OCI-LY7 (cell line): Measurements from ENCODE around the gene MEF2A. TPM values are rescaled to one million over a fixed set of nuclear protein-coding genes. Genes with fewer than 3 reads are reported as not detected.

Experiments used
- BruUV-seq: library from RNA; stranded (reverse); fragments of 400-500 nt; replicated peaks from 2 replicates; lab custom pipeline; 2021; lab: Mats Ljungman, UMichigan
- CTCF ChIA-PET: fragments of 300-600 bp; sonication (Branson Sonifier 250); formaldehyde crosslinking; loops from one replicate; lab custom pipeline; 2022; ENCODE audit warnings: antibody characterized with exemption; ENCODE audit not compliant: unreplicated experiment; lab: Charles Lee
- POLR2A ChIA-PET: fragments of 300-600 bp; sonication (Branson Sonifier 250); formaldehyde crosslinking; loops from one replicate; lab custom pipeline; 2022; ENCODE audit warnings: antibody characterized with exemption; lab: Charles Lee
- DNase-seq: peaks from one replicate; pipeline ENCODE4 v3.0.0-alpha.2; 2015; ENCODE audit warnings: low spot score
- H2AFZ ChIP-seq: fragments of 200-600 bp; sonication (generic), shearing (Covaris generic); 2 replicates; pipeline ENCODE4 v1.6.1; 2014; ENCODE audit warnings: mild to moderate bottlenecking, antibody characterized with exemption, low read length, moderate library complexity
- H3K27ac ChIP-seq: fragments of 200-600 bp; sonication (generic); 2 replicates; pipeline ENCODE4 v1.5.1; 2014; ENCODE audit warnings: mixed run types, low read depth, mild to moderate bottlenecking, moderate library complexity, low read length, inconsistent platforms; ENCODE audit not compliant: poor library complexity, severe bottlenecking
- H3K36me3 ChIP-seq: fragments of 200-600 bp; sonication (generic); 2 replicates; pipeline ENCODE4 v1.6.1; 2014; ENCODE audit warnings: mild to moderate bottlenecking, antibody characterized with exemption, low read length, moderate library complexity, mixed read lengths; ENCODE audit not compliant: insufficient read depth
- H3K4me1 ChIP-seq: fragments of 200-600 bp; sonication (generic); 2 replicates; pipeline ENCODE4 v1.5.1; 2014; ENCODE audit warnings: mild to moderate bottlenecking, low read length; ENCODE audit not compliant: insufficient read depth, poor library complexity, severe bottlenecking
- H3K4me2 ChIP-seq: fragments of 200-600 bp; sonication (generic); 2 replicates; pipeline ENCODE4 v1.6.1; 2014; ENCODE audit warnings: mild to moderate bottlenecking, low read length
- H3K4me3 ChIP-seq: fragments of 200-600 bp; sonication (generic); 2 replicates; pipeline ENCODE4 v1.5.1; 2014; ENCODE audit warnings: mild to moderate bottlenecking, low read depth, low read length; ENCODE audit not compliant: poor library complexity, severe bottlenecking
- H3K79me2 ChIP-seq: fragments of 200-600 bp; sonication (generic); 2 replicates; pipeline ENCODE4 v1.6.1; 2016; ENCODE audit warnings: low read depth, mild to moderate bottlenecking, low read length, moderate library complexity, mixed read lengths; ENCODE audit not compliant: insufficient read depth
- H3K9me2 ChIP-seq: fragments of 200-600 bp; sonication (generic); 2 replicates; pipeline ENCODE4 v1.6.1; 2016; ENCODE audit warnings: mild to moderate bottlenecking, low read length, mixed read lengths; ENCODE audit not compliant: insufficient read depth
- H3K9me3 ChIP-seq: fragments of 200-600 bp; sonication (generic); 2 replicates; pipeline ENCODE4 v1.6.1; 2014; ENCODE audit warnings: mild to moderate bottlenecking, mixed run types, low read length, mixed read lengths
- H4K20me1 ChIP-seq: fragments of 200-600 bp; sonication (generic); 2 replicates; pipeline ENCODE4 v1.6.1; 2014; ENCODE audit warnings: mild to moderate bottlenecking, antibody characterized with exemption, low read length, moderate library complexity, mixed read lengths; ENCODE audit not compliant: insufficient read depth
- CTCF ChIP-seq: fragments of 200-600 bp; sonication (generic); conservative IDR thresholded peaks from 2 replicates; pipeline ENCODE4 v1.5.1; 2014; ENCODE audit warnings: mild to moderate bottlenecking, antibody characterized with exemption, low read length, moderate library complexity, mixed read lengths
- EZH2phosphoT487 ChIP-seq: fragments of 200-600 bp; sonication (generic); IDR thresholded peaks from 2 replicates; pipeline ENCODE4 v1.6.1; 2018; ENCODE audit warnings: low read depth, borderline replicate concordance, mild to moderate bottlenecking, mixed run types, antibody characterized with exemption, low read length, moderate library complexity, mixed read lengths
- intact Hi-C: fragments of 100-400 bp; cut with micrococcal nuclease; formaldehyde crosslinking; loops from one replicate; pipeline ENCODE4 v1.10.0; 2022; ENCODE audit not compliant: unreplicated experiment
- total RNA-seq, 2 experiments: library from RNA; depleted of rRNA in 1 of 2; stranded (reverse); fragments of >200 nt in 1 of 2; shearing (Covaris generic) in 1 of 2; gene quantifications; 2 replicates each; pipeline ENCODE4 v1.2.3, GENCODE V29; 2014 to 2022

The MEF2A gene
- total RNA-seq, 2 experiments from 2014 or later = 28.0 to 38.2 TPM

GRCh38 chr15:99561476-99562230 is 4.1 kb upstream of the MEF2A start:
- no peak overlapping the region for H3K27ac ChIP-seq
- H2AFZ ChIP-seq = no peak overlapping the region
- TF ChIP-seq EZH2phosphoT487 (no peak), CTCF (no peak)
- DNase-seq = no peak
- no peaks in the 10 kb centered on the region for H3K36me3 ChIP-seq
- no peak overlapping the region for H3K4me3 ChIP-seq
- ChIA-PET POLR2A (interaction anchor here (0.5 to 0.9 kb wide), 3 partner anchors 10 to 310 kb away, joined by 3 read pairs; partner anchors contain the start of gene LRRC28), CTCF (no interaction called here)
- peaks cover 3% of the 10 kb centered on the region; the same call in 1 of the 2 replicates for H3K79me2 ChIP-seq
- no peak overlapping the region for H3K4me2 ChIP-seq
- intact Hi-C loops = no loop called here
- H3K9me2 ChIP-seq = no peaks in the 10 kb centered on the region
- H3K4me1 ChIP-seq = peaks cover 11% of the 10 kb centered on the region
- no TSS peak for BruUV-seq
- H3K9me3 ChIP-seq = no peaks in the 10 kb centered on the region
- no peaks in the 10 kb centered on the region for H4K20me1 ChIP-seq

GRCh38 chr15:99562238-99562637 is 3.5 kb upstream of the MEF2A start:
- ChIA-PET CTCF (no interaction called here), POLR2A (interaction anchor here (0.5 to 0.9 kb wide), 3 partner anchors 10 to 1394 kb away, joined by 3 read pairs; partner anchors contain the start of gene LRRC28)
- H3K4me2 ChIP-seq = no peak overlapping the region
- no peak overlapping the region for H2AFZ ChIP-seq
- no peaks in the 10 kb centered on the region for H3K9me3 ChIP-seq
- no peak overlapping the region for H3K4me3 ChIP-seq
- intact Hi-C loops = no loop called here
- DNase-seq = no peak
- H3K9me2 ChIP-seq = no peaks in the 10 kb centered on the region
- H3K79me2 ChIP-seq = peaks cover 9% of the 10 kb centered on the region
- H3K36me3 ChIP-seq = no peaks in the 10 kb centered on the region
- peaks cover 6% of the 10 kb centered on the region; the same call in 1 of the 2 replicates for H4K20me1 ChIP-seq
- H3K27ac ChIP-seq = no peak overlapping the region
- no peak for TF ChIP-seq EZH2phosphoT487
- no peak for TF ChIP-seq CTCF
- H3K4me1 ChIP-seq = peaks cover 11% of the 10 kb centered on the region
- no TSS peak for BruUV-seq
